Iris pigment epithelial cell (primary cell): Measurements from ENCODE around the gene METTL25B.

ENCODE experiments used
- DNase-seq: peaks from one replicate; pipeline ENCODE4 v3.0.0-alpha.2; 2011; ENCODE audit warnings: low read depth

The METTL25B gene

GRCh38 chr1:156700736-156701531 lies 27.3 kb upstream of the METTL25B start:
- DNase-seq, result no peak

- no peak for DNase-seq
Measured at GRCh38 chr1:156703336-156703735, 24.9 kb upstream of the METTL25B start.

GRCh38 chr1:156703741-156704140 lies 24.5 kb upstream of the METTL25B start:
- DNase-seq, result no peak

- DNase-seq, result no peak
Measured at GRCh38 chr1:156704166-156704711, 24.0 kb upstream of the METTL25B start.

GRCh38 chr1:156704930-156705320 lies 23.3 kb upstream of the METTL25B start:
- DNase-seq, result peak; percentile 62

GRCh38 chr1:156705321-156705917 lies 22.9 kb upstream of the METTL25B start, which contains the start of gene CRABP2:
Gene CRABP2, minus strand, starts transcription at chr1:156705583. Its CDS starts 137 bp downstream, at chr1:156705446.
- no peak for DNase-seq

- DNase-seq, result no peak
Measured at GRCh38 chr1:156705918-156706656, 22.2 kb upstream of the METTL25B start.

GRCh38 chr1:156706657-156707416 lies 21.4 kb upstream of the METTL25B start:
- no peak for DNase-seq

- DNase-seq, result no peak
Measured at GRCh38 chr1:156707417-156708217, 20.7 kb upstream of the METTL25B start.

GRCh38 chr1:156708218-156708661 lies 20.0 kb upstream of the METTL25B start:
- no peak for DNase-seq

- DNase-seq, result no peak
Measured at GRCh38 chr1:156709031-156709430, 19.2 kb upstream of the METTL25B start.

GRCh38 chr1:156709757-156710489 lies 18.3 kb upstream of the METTL25B start:
- no peak for DNase-seq

GRCh38 chr1:156711011-156711817 lies 17.1 kb upstream of the METTL25B start:
- DNase-seq, result no peak

- DNase-seq, result no peak
Measured at GRCh38 chr1:156712626-156713025, 15.6 kb upstream of the METTL25B start.

GRCh38 chr1:156714830-156715229 lies 13.4 kb upstream of the METTL25B start:
- DNase-seq, result no peak

- DNase-seq, result no peak
Measured at GRCh38 chr1:156717351-156717750, 10.9 kb upstream of the METTL25B start.

GRCh38 chr1:156721131-156721530 lies 7.1 kb upstream of the METTL25B start:
- no peak for DNase-seq

GRCh38 chr1:156721535-156721934 lies 6.7 kb upstream of the METTL25B start:
- DNase-seq, result no peak

- peak; percentile 88 for DNase-seq
Measured at GRCh38 chr1:156725683-156726280, 2.5 kb upstream of the METTL25B start.
